AG04450 (cell line): ENCODE results near the gene C1QTNF1. TPM values are rescaled to one million over a fixed set of nuclear protein-coding genes. Genes with fewer than 3 reads are reported as not detected.

Experiments
- CTCF ChIA-PET: fragments of 300-600, 350-600 bp; formaldehyde crosslinking; extraction: SDS; loops from one replicate; lab custom pipeline; 2022; ENCODE audit warnings: antibody characterized with exemption, inconsistent platforms; lab: Charles Lee
- POLR2A ChIA-PET: fragments of 350-600 bp; formaldehyde crosslinking; extraction: SDS; loops from one replicate; lab custom pipeline; 2021; ENCODE audit warnings: antibody characterized with exemption, inconsistent platforms; lab: Yijun Ruan, JAX
- DNase-seq: peaks from one replicate; pipeline ENCODE4 v3.0.0-alpha.2; 2011; ENCODE audit warnings: low read depth, low spot score
- H3K27ac ChIP-seq: one replicate; pipeline ENCODE4 v1.5.1; 2012; ENCODE audit warnings: low read depth, low read length, control low read depth
- H3K27me3 ChIP-seq: one replicate; pipeline ENCODE4 v1.6.0; 2012; ENCODE audit warnings: low read length; ENCODE audit not compliant: control insufficient read depth, insufficient read depth
- H3K4me3 ChIP-seq: 2 replicates; pipeline ENCODE4 v1.5.1; 2011; ENCODE audit warnings: mild to moderate bottlenecking, low read depth, low read length, control low read depth
- H3K9me3 ChIP-seq: 2 replicates; pipeline ENCODE4 v1.5.1; 2012; ENCODE audit warnings: low read length; ENCODE audit not compliant: control insufficient read depth, insufficient read depth
- CTCF ChIP-seq: IDR thresholded peaks from 2 replicates; pipeline ENCODE4 v1.5.1; 2011; ENCODE audit warnings: low read depth, low read length, control low read depth, inconsistent platforms
- polyA plus RNA-seq: library from polyadenylated mRNA; depleted of rRNA; stranded (reverse); fragments of >200 nt; gene quantifications from 2 replicates; pipeline ENCODE4 v1.2.3, GENCODE V29; 2011

Gene C1QTNF1
- polyA plus RNA-seq, 1 experiment: 15.4 TPM

- Histone ChIP-seq H3K4me3 (no peak overlapping the region), H3K9me3 (no peaks in the 10 kb centered on the region; the same call in 1 of the 2 replicates), H3K27ac (no peak overlapping the region), H3K27me3 (no peaks in the 10 kb centered on the region)
- TF ChIP-seq CTCF: no peak
- CTCF ChIA-PET: interaction anchor here (0.7 to 1.8 kb wide), 5 partner anchors 10 to 358 kb away, joined by 3 to 14 read pairs (median 3); no protein-coding TSS in a partner anchor
- no peak for DNase-seq
- POLR2A ChIA-PET: no interaction called here
These were observed 9.2 kb downstream of the C1QTNF1 start for GRCh38 chr17:79033046-79033616.

DNA sequence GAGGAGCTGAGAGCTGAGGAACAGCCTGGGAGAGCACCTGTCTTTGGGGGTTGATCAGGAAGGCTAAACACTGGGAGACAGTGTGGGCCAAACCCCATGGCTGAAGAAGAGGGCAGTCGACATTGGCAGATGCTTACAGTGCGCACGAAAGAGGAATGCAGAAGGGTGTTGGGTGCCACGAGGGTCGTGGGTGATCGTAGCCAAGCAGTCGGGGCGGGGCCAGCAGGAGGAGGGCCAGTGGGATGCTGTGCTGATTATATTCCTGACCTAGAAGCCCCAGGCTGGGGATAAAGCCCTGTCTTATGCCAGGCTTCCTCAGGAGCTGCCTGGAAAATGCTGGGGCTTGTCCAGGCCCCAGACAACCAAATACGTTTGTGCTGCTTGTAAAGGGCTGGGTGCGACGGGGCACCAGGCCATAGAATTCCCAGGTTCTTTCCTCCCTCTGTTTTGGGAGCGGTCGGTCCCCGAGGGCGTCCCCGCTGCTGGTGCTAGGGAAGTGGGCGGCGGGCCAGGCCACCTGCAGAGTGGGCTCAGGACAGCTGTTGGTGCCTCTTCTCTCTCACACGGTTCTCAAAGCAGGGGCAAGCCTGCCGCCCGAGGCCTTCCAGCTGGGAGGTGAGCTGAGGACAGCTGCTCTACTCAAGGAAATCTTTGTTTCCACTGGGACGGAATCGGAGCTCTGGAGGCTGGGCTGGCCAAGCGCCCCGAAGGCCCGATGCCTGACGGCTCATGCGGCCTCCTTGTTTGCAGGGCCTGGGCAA, 10.0 kb downstream of the C1QTNF1 start:
- POLR2A ChIA-PET: no interaction called here
- Histone ChIP-seq H3K4me3 (no peak overlapping the region), H3K27me3 (no peaks in the 10 kb centered on the region), H3K27ac (no peak overlapping the region), H3K9me3 (no peaks in the 10 kb centered on the region; the same call in 1 of the 2 replicates)
- DNase-seq: no peak
- TF ChIP-seq CTCF: no peak
- CTCF ChIA-PET: interaction anchor here (0.7 to 3.8 kb wide), 6 partner anchors 8 to 358 kb away, joined by 3 to 34 read pairs (median 5); no protein-coding TSS in a partner anchor

GRCh38 chr17:79034931-79035485, 11.0 kb downstream of the C1QTNF1 start:
- H3K4me3 ChIP-seq: no peak overlapping the region
- ChIA-PET POLR2A (no interaction called here), CTCF (interaction anchor here (0.7 to 3.8 kb wide), 4 partner anchors 11 to 357 kb away, joined by 3 to 34 read pairs (median 5); no protein-coding TSS in a partner anchor)
- H3K27me3 ChIP-seq: no peaks in the 10 kb centered on the region
- DNase-seq: no peak
- TF ChIP-seq CTCF: no peak
- no peak overlapping the region for H3K27ac ChIP-seq
- H3K9me3 ChIP-seq: no peaks in the 10 kb centered on the region; the same call in 1 of the 2 replicates

DNA sequence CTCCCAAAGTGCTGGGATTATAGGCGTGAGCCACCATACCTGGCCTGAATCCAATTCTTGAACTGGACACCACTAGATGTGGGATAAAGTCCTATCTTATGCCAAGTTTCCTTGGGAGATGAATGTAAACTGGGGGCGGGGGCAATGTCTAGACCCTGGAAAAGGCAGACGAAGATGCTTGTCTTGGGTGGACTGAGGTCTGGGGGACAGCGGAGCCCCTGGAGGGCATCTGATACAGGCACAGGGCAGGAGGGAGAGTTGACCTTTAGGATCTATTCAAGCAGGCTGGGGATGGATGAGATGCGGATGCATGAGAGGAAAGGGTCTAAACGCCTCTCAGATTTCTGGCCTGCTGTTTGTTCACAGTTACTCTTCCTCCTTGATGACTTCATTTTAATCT, 11.7 kb downstream of the C1QTNF1 start:
- CTCF ChIA-PET: interaction anchor here (0.7 to 3.8 kb wide), 5 partner anchors 10 to 71 kb away, joined by 3 to 34 read pairs (median 3); no protein-coding TSS in a partner anchor

More for the DNA sequence above, 11.7 kb downstream of the C1QTNF1 start:
- POLR2A ChIA-PET: interaction anchor here (1.8 kb wide), 1 partner anchor 9 kb away, joined by 15 read pairs; no protein-coding TSS in a partner anchor
- Histone ChIP-seq H3K27me3 (no peaks in the 10 kb centered on the region), H3K9me3 (no peaks in the 10 kb centered on the region; the same call in 1 of the 2 replicates), H3K27ac (no peak overlapping the region), H3K4me3 (no peak overlapping the region)
- no peak for DNase-seq
- TF ChIP-seq CTCF: no peak
